OCI-LY3 (cell line): Measurements from ENCODE around the gene MXRA8.
"Not testable (repeated sequence)": the region's sequence is repeated elsewhere in the genome, so short reads cannot be mapped to it uniquely, and the experiment has no call there.

Source experiments
- H2AFZ ChIP-seq: fragments of 200-600, 300-600 bp; shearing (Covaris generic); 2 replicates; pipeline ENCODE4 v1.6.0; 2014; ENCODE audit warnings: antibody characterized with exemption, low read depth, low read length
- H3K27ac ChIP-seq: fragments of 200-600, 300-600 bp; sonication (generic); 2 replicates; pipeline ENCODE4 v1.5.1; 2014; ENCODE audit warnings: mild to moderate bottlenecking, low read length, moderate library complexity, mixed read lengths
- H3K27me3 ChIP-seq: fragments of 200-600, 300-600 bp; sonication (generic); 2 replicates; pipeline ENCODE4 v1.6.1; 2014; ENCODE audit warnings: low read depth, low read length, mixed read lengths
- H3K36me3 ChIP-seq: fragments of 200-600, 300-600 bp; sonication (generic); replicated peaks from 2 replicates; pipeline ENCODE3; 2014; ENCODE audit warnings: low read depth, low read length, mixed read lengths
- H3K4me1 ChIP-seq: fragments of 300-600, 200-600 bp; sonication (generic); 2 replicates; pipeline ENCODE4 v1.6.1; 2014; ENCODE audit warnings: low read length, mixed read lengths
- H3K4me2 ChIP-seq: fragments of 200-600, 300-600 bp; sonication (generic); 2 replicates; pipeline ENCODE4 v1.6.1; 2014; ENCODE audit warnings: low read length, mixed read lengths
- H3K4me3 ChIP-seq: fragments of 300-600, 200-600 bp; sonication (generic); 2 replicates; pipeline ENCODE4 v1.5.1; 2014; ENCODE audit warnings: antibody characterized with exemption, mild to moderate bottlenecking, low read length, moderate library complexity
- H3K79me2 ChIP-seq: fragments of 300-600, 200-600 bp; shearing (Covaris generic); 2 replicates; pipeline ENCODE4 v1.6.1; 2014; ENCODE audit warnings: mild to moderate bottlenecking, low read length, mixed read lengths
- H3K9ac ChIP-seq: fragments of 300-600, 200-600 bp; shearing (Covaris generic); 2 replicates; pipeline ENCODE4 v1.6.0; 2014; ENCODE audit warnings: mild to moderate bottlenecking, low read length, moderate library complexity
- H3K9me3 ChIP-seq: fragments of 200-600, 300-600 bp; shearing (Covaris generic); 2 replicates; pipeline ENCODE4 v1.6.1; 2014; ENCODE audit warnings: low read length, mixed read lengths; ENCODE audit not compliant: insufficient read depth
- H4K20me1 ChIP-seq: fragments of 200-600, 300-600 bp; sonication (generic); 2 replicates; pipeline ENCODE4 v1.6.1; 2016; ENCODE audit warnings: low read length, mixed read lengths; ENCODE audit not compliant: insufficient read depth
- CTCF ChIP-seq: fragments of 200-600, 300-600 bp; sonication (generic); IDR thresholded peaks from 2 replicates; pipeline ENCODE4 v1.5.1; 2014; ENCODE audit warnings: antibody characterized with exemption, low read length, low read depth
- EZH2phosphoT487 ChIP-seq: fragments of 200-600 bp; shearing (Covaris generic); IDR thresholded peaks from 2 replicates; pipeline ENCODE4 v1.6.1; 2018; ENCODE audit warnings: antibody characterized with exemption, mixed run types, low read depth

MXRA8 gene

GRCh38 chr1:1318131-1318652, 40.2 kb downstream of the MXRA8 start:
- Histone ChIP-seq H3K4me1 (peaks cover 2% of the 10 kb centered on the region), H3K36me3 (peaks cover 26% of the 10 kb centered on the region), H3K27me3 (no peaks in the 10 kb centered on the region), H3K27ac (no peak overlapping the region), H3K4me3 (no peak overlapping the region), H3K4me2 (no peak overlapping the region), H3K9ac (no peak overlapping the region), H3K9me3 (no peaks in the 10 kb centered on the region), H3K79me2 (peaks cover 46% of the 10 kb centered on the region), H2AFZ (no peak overlapping the region), H4K20me1 (peaks cover 23% of the 10 kb centered on the region)
- TF ChIP-seq CTCF (no peak), EZH2phosphoT487 (no peak)

GRCh38 chr1:1317420-1317819, 40.9 kb downstream of the MXRA8 start:
- Histone ChIP-seq H3K27ac (no peak overlapping the region), H3K4me3 (no peak overlapping the region), H2AFZ (no peak overlapping the region), H3K9ac (no peak overlapping the region), H3K4me2 (no peak overlapping the region), H3K4me1 (no peaks in the 10 kb centered on the region), H3K36me3 (peaks cover 28% of the 10 kb centered on the region), H3K27me3 (no peaks in the 10 kb centered on the region), H3K9me3 (no peaks in the 10 kb centered on the region), H3K79me2 (peaks cover 39% of the 10 kb centered on the region), H4K20me1 (peaks cover 18% of the 10 kb centered on the region)
- TF ChIP-seq CTCF (no peak), EZH2phosphoT487 (no peak)

- H3K27me3 ChIP-seq, H3K9ac ChIP-seq, H3K9me3 ChIP-seq, H3K4me1 ChIP-seq, H3K4me3 ChIP-seq, H3K27ac ChIP-seq, H2AFZ ChIP-seq, H3K4me2 ChIP-seq: not testable (repeated sequence)
- peaks cover 28% of the 10 kb centered on the region for H3K79me2 ChIP-seq
- peaks cover 11% of the 10 kb centered on the region for H4K20me1 ChIP-seq
- peaks cover 33% of the 10 kb centered on the region for H3K36me3 ChIP-seq
Observed at GRCh38 chr1:1316199-1316598, 42.2 kb downstream of the MXRA8 start.

GRCh38 chr1:1315435-1315954, 42.9 kb downstream of the MXRA8 start:
- H4K20me1 ChIP-seq, result peaks cover 6% of the 10 kb centered on the region; the same call in 1 of the 2 replicates
- no peak overlapping the region for H3K27ac ChIP-seq
- H3K79me2 ChIP-seq, result peaks cover 21% of the 10 kb centered on the region
- no peak overlapping the region for H3K9ac ChIP-seq
- H3K27me3 ChIP-seq, result no peaks in the 10 kb centered on the region
- H3K4me1 ChIP-seq, result no peaks in the 10 kb centered on the region
- H3K9me3 ChIP-seq, result no peaks in the 10 kb centered on the region
- no peak overlapping the region for H3K4me3 ChIP-seq
- no peak overlapping the region for H3K4me2 ChIP-seq
- peaks cover 35% of the 10 kb centered on the region for H3K36me3 ChIP-seq
- H2AFZ ChIP-seq, result no peak overlapping the region
- TF ChIP-seq EZH2phosphoT487 (no peak), CTCF (no peak)
